ENCODE measurements around the gene DSTN.

The DSTN gene

DNA sequence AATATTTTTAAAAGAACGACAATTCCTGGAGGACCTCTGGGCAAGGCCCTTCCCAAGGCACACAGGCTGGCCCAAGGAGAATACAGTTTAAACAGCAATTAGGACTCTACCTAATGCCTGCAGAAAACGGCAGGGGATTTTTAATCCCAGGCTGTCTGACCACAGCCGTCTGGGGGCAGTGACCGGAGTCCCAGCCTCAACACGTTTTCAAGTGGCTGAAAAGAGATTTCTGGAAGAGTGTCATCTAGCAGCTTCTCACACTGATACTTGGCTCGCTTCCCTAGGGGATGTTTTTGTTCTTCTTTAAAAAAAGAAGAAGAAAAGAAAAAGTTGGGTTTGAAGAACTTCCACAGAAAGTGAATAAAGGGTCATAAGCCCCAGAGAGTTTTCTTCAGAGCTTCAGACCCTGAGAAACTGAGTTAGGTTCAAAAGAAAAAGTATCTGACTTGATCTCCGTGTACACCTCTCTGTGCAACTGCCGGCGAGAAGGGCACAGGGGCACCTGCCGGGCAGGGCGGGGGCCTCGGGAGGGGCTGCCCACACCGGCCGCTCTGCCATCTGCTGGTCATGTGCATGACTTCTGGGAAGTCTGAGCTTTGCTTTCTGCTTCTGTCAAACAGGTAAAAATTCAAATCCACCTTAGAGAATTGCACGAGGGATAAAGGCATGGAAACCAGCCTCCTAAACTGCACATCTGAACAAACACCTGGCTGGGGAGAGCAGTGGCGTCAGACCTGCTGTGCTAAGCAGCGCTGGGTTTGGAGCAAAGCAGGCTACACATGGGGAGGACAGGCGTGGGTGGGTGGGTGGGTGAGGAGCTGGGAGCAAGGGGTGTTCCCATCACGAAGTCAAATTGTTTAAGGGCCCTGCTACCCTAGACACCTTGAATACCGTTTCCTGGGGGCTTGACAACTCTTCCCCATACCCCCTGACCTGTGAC, 79.2 kb downstream of the DSTN start:
- Histone ChIP-seq H2AFZ (ENCODE audit: low read length) (no peak overlapping the region), H4K91ac (ENCODE audit: low read depth, low read length, poor library complexity) (no peak overlapping the region), H3K27ac (replicated peaks; ENCODE audit: low read length) (no peak overlapping the region), H2BK120ac (ENCODE audit: low read depth, low read length) (no peak overlapping the region), H3K4me1 (ENCODE audit: control insufficient read depth in 2 of 2, insufficient read depth in 1 of 2, low read depth in 1 of 2, low read length in 2 of 2) (peaks cover 14 to 17% of the 10 kb centered on the region in 2 donors), H3K4me2 (ENCODE audit: insufficient read depth, low read length, poor library complexity, severe bottlenecking) (no peak overlapping the region), H3K4me3 (ENCODE audit: low read length in 2 of 2) (no peak overlapping the region), H3K4ac (ENCODE audit: low read length) (no peak overlapping the region), H4K8ac (ENCODE audit: low read depth, low read length) (no peak overlapping the region), H2BK5ac (ENCODE audit: low read length) (no peak overlapping the region), H3K14ac (ENCODE audit: low read length) (no peak overlapping the region), H3K9me3 (replicated peaks in 1 of 2; ENCODE audit: control insufficient read depth in 2 of 2, insufficient read depth in 1 of 2, low read depth in 1 of 2, low read length in 2 of 2) (no peaks in the 10 kb centered on the region), H3K9ac (ENCODE audit: low read depth, low read length, poor library complexity) (no peak overlapping the region), H3K23ac (ENCODE audit: low read depth, low read length, poor library complexity) (no peak overlapping the region), H2AK5ac (ENCODE audit: low read depth, low read length) (no peak overlapping the region), H3K18ac (ENCODE audit: low read length) (peak overlapping the region; percentile 39), H2BK15ac (ENCODE audit: low read length) (no peak overlapping the region), H3K36me3 (replicated peaks in 1 of 2; ENCODE audit: control insufficient read depth in 2 of 2, insufficient read depth in 2 of 2, low read length in 2 of 2) (no peaks in the 10 kb centered on the region), H3K27me3 (ENCODE audit: control insufficient read depth in 3 of 3, insufficient read depth in 3 of 3, low read depth in 1 of 3, low read length in 3 of 3) (no peaks in the 10 kb centered on the region), H2BK12ac (ENCODE audit: low read length) (no peak overlapping the region), H3K79me1 (ENCODE audit: low read depth, low read length) (peaks cover 6% of the 10 kb centered on the region)
- DNase-seq (ENCODE audit: low spot score): no peak
- WGBS, 2 donors (ENCODE audit: extremely low coverage in 2 of 2, insufficient read length in 2 of 2, insufficient replicate concordance in 1 of 2): no CpG with 5 or more reads among the region's 20 CpGs

DNA sequence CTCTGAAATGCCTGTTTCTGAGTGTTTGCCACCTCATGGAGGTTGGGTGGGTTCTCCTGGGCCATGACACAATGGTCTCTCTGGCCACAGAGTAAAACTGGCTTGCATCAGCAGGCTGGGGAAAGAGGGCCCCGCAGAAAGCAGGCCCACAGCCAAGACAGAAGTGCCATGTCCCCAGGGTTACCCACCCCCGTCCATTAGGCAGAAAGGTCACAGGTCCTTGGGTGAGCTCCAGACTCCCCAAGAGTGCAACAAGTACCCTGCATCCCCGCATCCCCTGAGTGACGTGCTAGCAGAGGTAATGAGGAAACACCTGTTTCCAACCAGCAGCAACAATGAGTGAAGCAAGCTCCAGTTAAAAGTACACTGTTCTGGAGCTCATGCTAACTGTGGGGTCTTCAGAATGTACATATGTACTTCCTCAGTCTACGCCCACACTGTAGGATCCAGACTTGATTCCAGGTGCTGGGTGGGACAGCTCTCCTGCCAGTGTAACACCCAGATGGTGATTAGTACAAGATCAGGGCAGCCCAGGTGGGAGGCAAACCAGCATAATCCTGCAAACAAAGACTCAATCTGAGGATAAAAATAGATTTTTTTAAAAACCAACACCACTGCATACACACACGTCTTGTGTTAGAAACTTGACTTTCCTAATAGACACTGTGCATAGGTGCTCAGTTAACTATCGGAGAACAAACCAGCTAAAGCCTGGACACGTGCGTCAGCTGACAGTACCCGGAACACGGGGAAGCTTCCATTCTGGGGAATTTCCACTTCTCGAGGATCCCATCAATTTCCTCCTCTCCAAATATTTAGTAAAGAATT, 80.6 kb downstream of the DSTN start:
- no peak overlapping the region for H2AK5ac ChIP-seq (ENCODE audit: low read depth, low read length)
- peaks cover 6% of the 10 kb centered on the region for H3K79me1 ChIP-seq (ENCODE audit: low read depth, low read length)
- H3K4me1 ChIP-seq (ENCODE audit: control insufficient read depth in 2 of 2, insufficient read depth in 1 of 2, low read depth in 1 of 2, low read length in 2 of 2): peaks cover 9 to 19% of the 10 kb centered on the region in 2 donors
- WGBS, 2 donors (ENCODE audit: extremely low coverage in 2 of 2, insufficient read length in 2 of 2, insufficient replicate concordance in 1 of 2): no CpG with 5 or more reads among the region's 12 CpGs
- no peaks in the 10 kb centered on the region for H3K36me3 ChIP-seq (replicated peaks in 1 of 2; ENCODE audit: control insufficient read depth in 2 of 2, insufficient read depth in 2 of 2, low read length in 2 of 2)
- no peak overlapping the region for H3K27ac ChIP-seq (replicated peaks; ENCODE audit: low read length)
- H3K23ac ChIP-seq (ENCODE audit: low read depth, low read length, poor library complexity): no peak overlapping the region
- no peak overlapping the region for H2BK15ac ChIP-seq (ENCODE audit: low read length)
- H2BK12ac ChIP-seq (ENCODE audit: low read length): no peak overlapping the region
- H4K8ac ChIP-seq (ENCODE audit: low read depth, low read length): no peak overlapping the region
- no peak overlapping the region for H4K91ac ChIP-seq (ENCODE audit: low read depth, low read length, poor library complexity)
- no peaks in the 10 kb centered on the region for H3K9me3 ChIP-seq (replicated peaks in 1 of 2; ENCODE audit: control insufficient read depth in 2 of 2, insufficient read depth in 1 of 2, low read depth in 1 of 2, low read length in 2 of 2)
- no peak overlapping the region for H2AFZ ChIP-seq (ENCODE audit: low read length)
- H2BK120ac ChIP-seq (ENCODE audit: low read depth, low read length): no peak overlapping the region
- H2BK5ac ChIP-seq (ENCODE audit: low read length): no peak overlapping the region
- no peak overlapping the region for H3K4me3 ChIP-seq (ENCODE audit: low read length in 2 of 2)
- H3K18ac ChIP-seq (ENCODE audit: low read length): no peak overlapping the region
- H3K14ac ChIP-seq (ENCODE audit: low read length): no peak overlapping the region
- no peak for DNase-seq (ENCODE audit: low spot score)
- no peak overlapping the region for H3K4me2 ChIP-seq (ENCODE audit: insufficient read depth, low read length, poor library complexity, severe bottlenecking)
- no peaks in the 10 kb centered on the region for H3K27me3 ChIP-seq (ENCODE audit: control insufficient read depth in 3 of 3, insufficient read depth in 3 of 3, low read depth in 1 of 3, low read length in 3 of 3)
- H3K9ac ChIP-seq (ENCODE audit: low read depth, low read length, poor library complexity): no peak overlapping the region
- H3K4ac ChIP-seq (ENCODE audit: low read length): no peak overlapping the region

DNA sequence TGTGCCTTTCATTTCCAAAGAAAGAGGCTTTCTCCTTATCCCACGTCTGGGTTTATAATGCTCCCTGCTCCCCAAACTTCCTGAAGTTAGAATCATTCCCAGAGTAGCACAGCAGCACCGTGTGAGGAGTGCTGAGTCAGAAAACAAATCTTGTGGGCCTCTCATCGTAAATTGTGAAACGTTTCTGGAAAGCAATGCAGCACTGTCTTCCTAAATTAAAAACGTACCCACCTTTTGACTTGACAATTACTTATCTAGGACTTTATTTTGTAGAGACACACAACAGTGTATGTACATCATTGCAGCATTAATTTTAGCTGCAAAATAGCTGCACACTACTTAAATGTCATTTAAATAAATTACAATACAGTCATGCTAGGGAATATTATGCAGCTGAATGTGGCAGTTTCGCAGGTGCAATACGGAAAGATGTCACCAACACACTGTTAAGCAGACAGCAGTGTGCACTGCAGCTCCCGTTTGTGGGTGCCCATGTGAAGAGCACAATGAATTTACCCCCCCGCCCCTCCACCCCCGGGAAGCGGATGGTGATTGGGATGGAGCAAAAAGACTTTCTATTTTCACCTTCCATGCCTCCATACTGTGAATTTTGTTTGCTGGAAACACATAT, 81.4 kb downstream of the DSTN start:
- Histone ChIP-seq H3K9ac (ENCODE audit: low read depth, low read length, poor library complexity) (no peak overlapping the region), H3K14ac (ENCODE audit: low read length) (no peak overlapping the region), H3K9me3 (replicated peaks in 1 of 2; ENCODE audit: control insufficient read depth in 2 of 2, insufficient read depth in 1 of 2, low read depth in 1 of 2, low read length in 2 of 2) (no peaks in the 10 kb centered on the region), H3K4me2 (ENCODE audit: insufficient read depth, low read length, poor library complexity, severe bottlenecking) (no peak overlapping the region), H4K91ac (ENCODE audit: low read depth, low read length, poor library complexity) (no peak overlapping the region), H2BK5ac (ENCODE audit: low read length) (no peak overlapping the region), H2BK12ac (ENCODE audit: low read length) (no peak overlapping the region), H3K79me1 (ENCODE audit: low read depth, low read length) (peaks cover 6% of the 10 kb centered on the region), H3K4ac (ENCODE audit: low read length) (no peak overlapping the region), H2BK15ac (ENCODE audit: low read length) (no peak overlapping the region), H3K18ac (ENCODE audit: low read length) (no peak overlapping the region), H3K36me3 (replicated peaks in 1 of 2; ENCODE audit: control insufficient read depth in 2 of 2, insufficient read depth in 2 of 2, low read length in 2 of 2) (peaks cover 0 to 4% of the 10 kb centered on the region in 2 donors), H3K27me3 (ENCODE audit: control insufficient read depth in 3 of 3, insufficient read depth in 3 of 3, low read depth in 1 of 3, low read length in 3 of 3) (no peaks in the 10 kb centered on the region), H4K8ac (ENCODE audit: low read depth, low read length) (no peak overlapping the region), H3K27ac (replicated peaks; ENCODE audit: low read length) (no peak overlapping the region), H2BK120ac (ENCODE audit: low read depth, low read length) (no peak overlapping the region), H3K4me1 (ENCODE audit: control insufficient read depth in 2 of 2, insufficient read depth in 1 of 2, low read depth in 1 of 2, low read length in 2 of 2) (peaks cover 9 to 19% of the 10 kb centered on the region in 2 donors), H2AFZ (ENCODE audit: low read length) (no peak overlapping the region), H3K23ac (ENCODE audit: low read depth, low read length, poor library complexity) (no peak overlapping the region), H2AK5ac (ENCODE audit: low read depth, low read length) (no peak overlapping the region), H3K4me3 (ENCODE audit: low read length in 2 of 2) (no peak overlapping the region)
- no peak for DNase-seq (ENCODE audit: low spot score)
- no CpG with 5 or more reads among the region's 11 CpGs for WGBS, 2 donors (ENCODE audit: extremely low coverage in 2 of 2, insufficient read length in 2 of 2, insufficient replicate concordance in 1 of 2)
